K562 (cell line): ENCODE results near the gene PEX10. TPM values are rescaled to one million over a fixed set of nuclear protein-coding genes. Genes with fewer than 3 reads are reported as not detected.

ENCODE experiments used
- ATAC-seq: fragments of 200-7000 bp; cut with Tn5 transposase; 3 replicates; pipeline ENCODE4 v1.9.1; 2020; ENCODE audit warnings: moderate library complexity
- BruUV-seq: library from RNA; stranded (reverse); fragments of 400-500 nt; replicated peaks from 2 replicates; lab custom pipeline; 2021; lab: Mats Ljungman, UMichigan
- CTCF ChIA-PET: fragments of 300-600 bp; formaldehyde crosslinking; extraction: SDS; loops from one replicate; lab custom pipeline; 2021; ENCODE audit warnings: low intra/inter-chr PET ratio; lab: Yijun Ruan, JAX
- POLR2A ChIA-PET: fragments of 300-600, 350-650 bp; sonication (Branson Sonifier 250); formaldehyde crosslinking; extraction: SDS; loops from one replicate; lab custom pipeline; 2021; ENCODE audit warnings: antibody characterized with exemption, inconsistent platforms; lab: Yijun Ruan, JAX
- DNase-seq, 4 experiments: peaks; one replicate each; pipeline versions ENCODE4 v3.0.0 to v3.0.0-alpha.2; 2011 to 2018; ENCODE audit warnings: low spot score in 3 of 4, mixed read lengths in 3 of 4; ENCODE audit errors: extremely low read depth in 1 of 4
- FAIRE-seq: peaks from 2 replicates; lab custom pipeline; 2011; peaks lifted over from hg19 to GRCh38; lab: Jason Lieb, UNC
- H2AFZ ChIP-seq: 2 replicates; pipeline ENCODE4 v1.6.0; 2011; ENCODE audit warnings: low read depth, low read length, control low read depth, inconsistent platforms
- H3K27ac ChIP-seq: fragments of 200-600 bp; 3 replicates; pipeline ENCODE4 v1.8.0; 2011; ENCODE audit warnings: low read depth, mild to moderate bottlenecking, control low read depth, inconsistent platforms, low read length, moderate library complexity, mixed read lengths; ENCODE audit errors: extremely low read depth
- H3K27me3 ChIP-seq, 2 experiments: fragments of 300-600 bp in 1 of 2; 2 replicates in 1 of 2; 3 replicates in 1 of 2; pipeline versions ENCODE4 v1.6.0 to v1.8.0; 2011; ENCODE audit warnings: inconsistent platforms in 2 of 2, low read length in 2 of 2, mild to moderate bottlenecking in 1 of 2, mixed read lengths in 1 of 2, moderate library complexity in 1 of 2; ENCODE audit not compliant: control insufficient read depth in 2 of 2, insufficient read depth in 2 of 2
- H3K36me3 ChIP-seq: fragments of 300-600 bp; 3 replicates; pipeline ENCODE4 v1.8.0; 2011; ENCODE audit warnings: mild to moderate bottlenecking, low read length, inconsistent platforms; ENCODE audit not compliant: control insufficient read depth, insufficient read depth
- H3K4me1 ChIP-seq, 2 experiments: fragments of 200-600 bp in 1 of 2; replicated peaks in 1 of 2; 2 replicates in 1 of 2; 3 replicates in 1 of 2; pipeline versions ENCODE4 v1.5.1 to v1.8.0; 2011; ENCODE audit warnings: inconsistent platforms in 2 of 2, low read length in 2 of 2, mild to moderate bottlenecking in 1 of 2, mixed read lengths in 1 of 2, moderate library complexity in 1 of 2; ENCODE audit not compliant: control insufficient read depth in 2 of 2, insufficient read depth in 2 of 2
- H3K4me2 ChIP-seq: 2 replicates; pipeline ENCODE4 v1.6.1; 2011; ENCODE audit warnings: low read length, control low read depth, inconsistent platforms, mixed read lengths; ENCODE audit not compliant: insufficient read depth
- H3K4me3 ChIP-seq: fragments of 200-600 bp; sonication (generic), shearing (Covaris generic); 2 replicates; pipeline ENCODE4 v1.5.1; 2016; ENCODE audit warnings: control low read depth, inconsistent platforms
- H3K79me2 ChIP-seq: fragments of 200-600 bp; 3 replicates; pipeline ENCODE4 v1.8.0; 2011; ENCODE audit warnings: low read length, inconsistent platforms; ENCODE audit not compliant: control insufficient read depth, insufficient read depth
- H3K9ac ChIP-seq, 2 experiments: 2 replicates each; pipeline versions ENCODE4 v1.6.0 to v1.6.1; 2011; ENCODE audit warnings: low read depth in 2 of 2, low read length in 2 of 2, control low read depth in 1 of 2, inconsistent platforms in 1 of 2, mild to moderate bottlenecking in 1 of 2, mixed read lengths in 1 of 2; ENCODE audit not compliant: insufficient read depth in 1 of 2
- H3K9me1 ChIP-seq: one replicate; pipeline ENCODE4 v1.6.0; 2011; ENCODE audit warnings: inconsistent platforms, mild to moderate bottlenecking, low read length, moderate library complexity; ENCODE audit not compliant: control insufficient read depth, insufficient read depth
- H3K9me3 ChIP-seq: replicated peaks from 2 replicates; pipeline ENCODE4 v1.5.1; 2011; ENCODE audit warnings: low read depth, low read length, inconsistent platforms; ENCODE audit not compliant: control insufficient read depth, insufficient read depth
- H4K20me1 ChIP-seq: replicated peaks from 2 replicates; pipeline ENCODE4 v1.6.1; 2011; ENCODE audit warnings: low read length, inconsistent platforms, mixed read lengths; ENCODE audit not compliant: control insufficient read depth, insufficient read depth
- ELK3 ChIP-seq: fragments of 450-650 bp; formaldehyde crosslinking; IDR thresholded peaks from 2 replicates; pipeline ENCODE4 v1.4.0; 2020; ENCODE audit warnings: mild to moderate bottlenecking
- WGBS: fragments of 100-300 bp; shearing (Covaris generic); methylation state at CpG from one replicate; pipeline ENCODE4 v1.1.6; 2016; ENCODE audit warnings: low coverage, mixed read lengths; ENCODE audit not compliant: insufficient coverage; ENCODE audit errors: missing lambda C conversion rate; 5-methylcytosine and 5-hydroxymethylcytosine counted together
- in situ Hi-C: fragments of 300-500 bp; cut with MboI; formaldehyde crosslinking; loops from 4 replicates; pipeline ENCODE4 v1.15.0; 2018; ENCODE audit warnings: inconsistent platforms, mixed read lengths
- intact Hi-C: fragments of 100-400 bp; cut with micrococcal nuclease; formaldehyde crosslinking; loops from 2 replicates; pipeline ENCODE4 v1.14.2; 2022
- polyA plus RNA-seq, 8 experiments: library from polyadenylated mRNA; depleted of rRNA in 4 of 8; stranded (reverse) in 5 of 8; unstranded in 3 of 8; fragments of >200 nt; fragmentation: Nextera tagmentation in 2 of 8; fragmentation: Illumina TruSeq in 1 of 8; extraction: Ambion mirVana in 2 of 8; extraction: Trizol in 1 of 8; gene quantifications; 2 replicates each; pipeline versions ENCODE4 v1.2.1 to v1.2.3, GENCODE V29; 2011 to 2014; ENCODE audit warnings: inconsistent platforms in 1 of 8, missing spikeins in 1 of 8
- total RNA-seq, 7 experiments: library from RNA; depleted of rRNA in 6 of 7; stranded (reverse); fragments of >200 nt in 6 of 7; fragmentation: Illumina TruSeq in 2 of 7; extraction: Trizol in 2 of 7; gene quantifications; 2 replicates each; pipeline versions ENCODE4 v1.2.1 to v1.2.3, GENCODE V29; 2011 to 2021; ENCODE audit warnings: low replicate concordance in 1 of 7
- TF ChIP-seq, protein P1 (sequence below): sonication (generic); formaldehyde crosslinking; IDR thresholded peaks from 2 replicates; pipeline ENCODE4 v1.8.0; 2022; ENCODE audit warnings: missing genetic modification reagents, mild to moderate bottlenecking, borderline replicate concordance
- TF ChIP-seq, protein P2 (sequence below): sonication (generic); formaldehyde crosslinking; IDR thresholded peaks from 2 replicates; pipeline ENCODE4 v1.8.1; 2022; ENCODE audit warnings: missing genetic modification reagents

The PEX10 gene
- total and polyA plus RNA-seq, 9 of the 15 experiments (the other 6 are each of a cell fraction or from before 2014, with no cell fraction given) = 0.03 to 26.2 (median 8.7) TPM

DNA sequence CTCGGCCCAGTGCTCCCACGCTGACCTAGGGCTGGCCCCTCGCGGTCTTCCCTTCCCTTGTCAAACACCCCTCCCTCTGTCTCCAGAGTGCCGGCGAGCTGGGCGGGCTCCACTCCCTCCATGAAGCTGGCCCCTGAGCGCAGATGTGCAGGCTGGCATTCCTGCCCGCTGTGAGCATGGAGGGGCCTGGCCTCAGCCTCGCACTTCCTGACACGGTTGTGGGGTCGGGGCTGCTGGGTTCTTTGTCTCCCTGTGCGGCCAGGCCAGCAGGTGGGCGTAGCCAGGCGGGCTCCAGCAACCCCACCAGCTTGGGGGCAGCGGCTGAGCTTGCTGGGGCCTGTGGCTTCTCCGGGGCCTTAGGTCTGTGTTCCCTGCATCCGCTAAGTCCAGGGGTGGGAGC lies 14.2 kb upstream of the PEX10 start:
- H4K20me1 ChIP-seq = no peaks in the 10 kb centered on the region
- no peak overlapping the region; a peak in 1 of 4 replicates for H3K9ac ChIP-seq
- POLR2A ChIA-PET = no interaction called here
- no peak for DNase-seq
- CTCF ChIA-PET = no interaction called here
- in situ Hi-C loops (no loop called here), intact Hi-C loops (no loop called here)
- BruUV-seq = no TSS peak
- no peaks in the 10 kb centered on the region for H3K79me2 ChIP-seq
- no peaks in the 10 kb centered on the region for H3K9me1 ChIP-seq
- no peak overlapping the region for H3K4me2 ChIP-seq
- 0 out of 2 replicates have a peak, but pooled peaks cover 5% of the 10 kb centered on the region for H3K9me3 ChIP-seq
- H3K4me1 ChIP-seq = peaks cover 0 to 21% of the 10 kb centered on the region in 2 experiments; a peak in 2 of 5 replicates
- 1% methylated on average over 18 of the region's 18 CpGs for WGBS
- H3K36me3 ChIP-seq = no peaks in the 10 kb centered on the region
- no peak overlapping the region for H3K27ac ChIP-seq
- H3K27me3 ChIP-seq = peaks cover 27 to 63% of the 10 kb centered on the region in 2 experiments; a peak in 4 of 5 replicates
- no peak overlapping the region for H2AFZ ChIP-seq
- ATAC-seq = no peak
- no peak overlapping the region for H3K4me3 ChIP-seq
- TF ChIP-seq, protein P1, sequence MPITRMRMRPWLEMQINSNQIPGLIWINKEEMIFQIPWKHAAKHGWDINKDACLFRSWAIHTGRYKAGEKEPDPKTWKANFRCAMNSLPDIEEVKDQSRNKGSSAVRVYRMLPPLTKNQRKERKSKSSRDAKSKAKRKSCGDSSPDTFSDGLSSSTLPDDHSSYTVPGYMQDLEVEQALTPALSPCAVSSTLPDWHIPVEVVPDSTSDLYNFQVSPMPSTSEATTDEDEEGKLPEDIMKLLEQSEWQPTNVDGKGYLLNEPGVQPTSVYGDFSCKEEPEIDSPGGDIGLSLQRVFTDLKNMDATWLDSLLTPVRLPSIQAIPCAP (CRISPR knock-in tag) = no peak
- TF ChIP-seq ELK3 (CRISPR knock-in tag) = no peak
- TF ChIP-seq, protein P2, sequence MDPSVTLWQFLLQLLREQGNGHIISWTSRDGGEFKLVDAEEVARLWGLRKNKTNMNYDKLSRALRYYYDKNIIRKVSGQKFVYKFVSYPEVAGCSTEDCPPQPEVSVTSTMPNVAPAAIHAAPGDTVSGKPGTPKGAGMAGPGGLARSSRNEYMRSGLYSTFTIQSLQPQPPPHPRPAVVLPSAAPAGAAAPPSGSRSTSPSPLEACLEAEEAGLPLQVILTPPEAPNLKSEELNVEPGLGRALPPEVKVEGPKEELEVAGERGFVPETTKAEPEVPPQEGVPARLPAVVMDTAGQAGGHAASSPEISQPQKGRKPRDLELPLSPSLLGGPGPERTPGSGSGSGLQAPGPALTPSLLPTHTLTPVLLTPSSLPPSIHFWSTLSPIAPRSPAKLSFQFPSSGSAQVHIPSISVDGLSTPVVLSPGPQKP (CRISPR knock-in tag) = no peak
- TF ChIP-seq, all 486 proteins: peak for 0
- FAIRE-seq = no peak
